Measurements from ENCODE around the gene PARP16. TPM values are rescaled to one million over a fixed set of nuclear protein-coding genes. Genes with fewer than 3 reads are reported as not detected.

Gene PARP16
- polyA plus RNA-seq, 1 experiment = 5.2 TPM

DNA sequence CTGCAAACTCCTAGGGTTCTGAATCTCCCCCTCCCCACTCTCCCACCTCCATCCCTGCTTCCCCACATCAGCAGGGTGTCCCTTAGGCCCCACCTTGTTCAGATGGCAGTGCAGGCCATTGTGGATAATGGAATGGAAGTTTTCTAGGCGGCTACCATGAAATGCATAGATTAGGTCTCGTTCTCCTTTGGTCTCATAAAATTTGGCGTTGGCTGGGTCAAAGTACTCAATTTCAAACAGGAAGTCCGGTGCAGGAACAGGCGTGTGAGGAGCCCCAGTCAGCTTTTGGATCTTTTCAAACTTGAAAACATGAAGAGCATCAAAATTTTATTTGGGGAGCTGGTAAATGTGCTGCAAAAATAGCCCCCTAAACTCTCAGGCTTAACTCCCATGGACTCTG, 20.2 kb downstream of the PARP16 start:
- TF ChIP-seq, protein P1, sequence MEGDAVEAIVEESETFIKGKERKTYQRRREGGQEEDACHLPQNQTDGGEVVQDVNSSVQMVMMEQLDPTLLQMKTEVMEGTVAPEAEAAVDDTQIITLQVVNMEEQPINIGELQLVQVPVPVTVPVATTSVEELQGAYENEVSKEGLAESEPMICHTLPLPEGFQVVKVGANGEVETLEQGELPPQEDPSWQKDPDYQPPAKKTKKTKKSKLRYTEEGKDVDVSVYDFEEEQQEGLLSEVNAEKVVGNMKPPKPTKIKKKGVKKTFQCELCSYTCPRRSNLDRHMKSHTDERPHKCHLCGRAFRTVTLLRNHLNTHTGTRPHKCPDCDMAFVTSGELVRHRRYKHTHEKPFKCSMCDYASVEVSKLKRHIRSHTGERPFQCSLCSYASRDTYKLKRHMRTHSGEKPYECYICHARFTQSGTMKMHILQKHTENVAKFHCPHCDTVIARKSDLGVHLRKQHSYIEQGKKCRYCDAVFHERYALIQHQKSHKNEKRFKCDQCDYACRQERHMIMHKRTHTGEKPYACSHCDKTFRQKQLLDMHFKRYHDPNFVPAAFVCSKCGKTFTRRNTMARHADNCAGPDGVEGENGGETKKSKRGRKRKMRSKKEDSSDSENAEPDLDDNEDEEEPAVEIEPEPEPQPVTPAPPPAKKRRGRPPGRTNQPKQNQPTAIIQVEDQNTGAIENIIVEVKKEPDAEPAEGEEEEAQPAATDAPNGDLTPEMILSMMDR (IDR thresholded peaks at IDR 0.05; ENCODE audit: insufficient read depth, low read depth, low read length) = no peak
- H3K4me3 ChIP-seq (ENCODE audit: low read depth, low read length) = no peak overlapping the region
- POLR2A ChIA-PET = no interaction called here
- peaks cover 3% of the 10 kb centered on the region for H3K36me3 ChIP-seq (ENCODE audit: control insufficient read depth, insufficient read depth, low read length)
- H3K27me3 ChIP-seq (ENCODE audit: control insufficient read depth, insufficient read depth, low read length) = no peaks in the 10 kb centered on the region
- CTCF ChIA-PET = interaction anchor here (1.3 kb wide), 1 partner anchor 10 kb away, joined by 4 read pairs; no protein-coding TSS in a partner anchor
- no peak for DNase-seq (ENCODE audit: low read depth)

DNA sequence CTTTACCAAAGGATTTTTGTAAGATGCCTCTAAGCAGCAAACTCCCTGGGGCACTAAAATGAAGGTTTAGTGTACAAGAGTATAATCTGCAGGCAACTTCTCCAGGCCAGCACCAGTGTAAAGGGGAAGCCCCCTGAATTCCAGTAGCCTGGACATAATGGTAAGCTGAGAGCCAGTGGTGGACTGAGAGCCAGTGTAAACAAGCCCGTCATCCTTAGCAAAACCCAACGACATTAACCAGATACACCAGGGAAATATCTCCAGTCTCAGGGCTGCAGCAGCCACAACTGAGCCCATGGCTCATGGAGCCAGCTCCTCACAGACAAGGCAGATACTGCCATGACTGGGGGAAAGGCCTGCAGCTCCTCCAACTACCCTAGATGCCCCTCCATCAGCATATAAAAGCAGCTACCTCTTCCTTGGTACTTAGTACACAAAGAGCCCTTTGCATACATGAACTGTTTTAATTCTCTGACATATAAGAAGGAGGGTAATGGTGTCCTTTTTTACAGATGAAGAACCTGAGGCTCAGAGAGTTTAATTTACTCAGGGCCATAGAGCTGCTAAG, 21.7 kb downstream of the PARP16 start:
- TF ChIP-seq, protein P1 (IDR thresholded peaks at IDR 0.05; ENCODE audit: insufficient read depth, low read depth, low read length) = no peak
- peaks cover 8% of the 10 kb centered on the region for H3K36me3 ChIP-seq (ENCODE audit: control insufficient read depth, insufficient read depth, low read length)
- POLR2A ChIA-PET = no interaction called here
- H3K4me3 ChIP-seq (ENCODE audit: low read depth, low read length) = no peak overlapping the region
- DNase-seq (ENCODE audit: low read depth) = no peak
- CTCF ChIA-PET = interaction anchor here (0.9 to 1.3 kb wide), 3 partner anchors 10 to 136 kb away, joined by 3 to 5 read pairs (median 4); no protein-coding TSS in a partner anchor
- H3K27me3 ChIP-seq (ENCODE audit: control insufficient read depth, insufficient read depth, low read length) = no peaks in the 10 kb centered on the region

DNA sequence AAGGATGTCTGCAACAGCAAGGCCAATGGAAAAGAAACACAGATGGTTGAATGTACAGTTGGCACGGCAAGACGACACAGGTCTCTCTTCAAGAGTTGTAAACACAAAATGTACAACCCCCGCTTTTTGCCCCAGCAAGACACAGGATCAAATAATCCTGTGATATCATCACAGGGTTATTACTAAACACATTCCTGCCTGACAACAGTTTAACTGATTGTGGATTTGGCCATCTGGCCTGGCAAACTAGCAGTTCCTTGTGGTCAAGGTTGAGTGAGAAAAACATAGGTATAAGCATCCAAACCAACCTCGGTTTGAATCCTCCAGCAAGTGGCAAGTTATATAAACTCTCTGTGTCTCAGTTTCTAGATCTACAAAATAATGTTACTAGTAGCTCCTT, 23.4 kb downstream of the PARP16 start:
- Histone ChIP-seq H3K36me3 (ENCODE audit: control insufficient read depth, insufficient read depth, low read length) (peaks cover 8% of the 10 kb centered on the region), H3K27me3 (ENCODE audit: control insufficient read depth, insufficient read depth, low read length) (no peaks in the 10 kb centered on the region), H3K4me3 (ENCODE audit: low read depth, low read length) (no peak overlapping the region)
- TF ChIP-seq, protein P1 (IDR thresholded peaks at IDR 0.05; ENCODE audit: insufficient read depth, low read depth, low read length) = no peak
- DNase-seq (ENCODE audit: low read depth) = no peak
- ChIA-PET POLR2A (no interaction called here), CTCF (no interaction called here)

DNA sequence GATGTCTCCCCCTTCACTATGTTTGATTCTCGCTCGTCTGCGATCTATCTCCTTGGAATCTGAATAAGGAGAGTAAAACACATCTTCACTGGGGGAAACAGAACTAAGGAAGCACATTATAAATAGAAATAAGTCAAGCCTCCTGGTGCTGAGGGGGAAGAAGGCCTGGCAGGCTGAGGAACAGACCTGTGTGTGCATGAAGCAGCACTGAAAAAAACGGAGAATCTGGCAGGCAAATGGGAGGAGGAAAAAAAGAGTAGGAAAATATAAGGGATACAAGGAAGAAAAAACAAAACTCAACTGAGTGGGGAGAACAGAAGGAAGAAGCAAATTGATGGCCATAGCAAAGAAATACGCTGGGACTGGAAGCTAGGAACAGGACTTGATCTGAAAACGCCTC, 25.7 kb downstream of the PARP16 start:
- peaks cover 8% of the 10 kb centered on the region for H3K36me3 ChIP-seq (ENCODE audit: control insufficient read depth, insufficient read depth, low read length)
- ChIA-PET CTCF (interaction anchor here (2.7 to 6.2 kb wide), 2 partner anchors 11 to 18 kb away, joined by 5 to 41 read pairs; no protein-coding TSS in a partner anchor), POLR2A (no interaction called here)
- DNase-seq (ENCODE audit: low read depth) = no peak
- no peaks in the 10 kb centered on the region for H3K27me3 ChIP-seq (ENCODE audit: control insufficient read depth, insufficient read depth, low read length)
- H3K4me3 ChIP-seq (ENCODE audit: low read depth, low read length) = no peak overlapping the region
- TF ChIP-seq, protein P1 (IDR thresholded peaks at IDR 0.05; ENCODE audit: insufficient read depth, low read depth, low read length) = no peak

DNA sequence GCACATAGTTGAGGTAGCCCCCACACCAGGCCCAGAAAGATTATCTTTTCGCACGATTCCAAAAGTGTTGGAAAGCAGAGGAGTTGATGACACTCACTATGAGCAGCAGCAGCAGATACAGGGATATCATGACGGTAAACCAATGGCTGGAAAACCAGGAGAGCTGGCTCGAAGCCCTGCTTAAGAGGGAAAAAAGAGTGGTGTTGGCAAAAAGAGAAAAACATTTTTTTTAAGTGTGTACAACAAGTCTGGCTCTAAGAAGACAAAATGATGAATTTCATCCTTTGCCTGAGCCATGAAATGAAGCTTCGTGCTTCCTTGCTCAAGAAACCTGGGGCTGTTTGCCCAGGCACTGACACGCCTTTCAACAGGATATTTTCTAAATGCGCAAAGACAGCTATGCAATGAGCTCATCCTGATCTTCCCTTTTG, 27.3 kb downstream of the PARP16 start:
- TF ChIP-seq, protein P1 (IDR thresholded peaks at IDR 0.05; ENCODE audit: insufficient read depth, low read depth, low read length) = no peak
- no peak for DNase-seq (ENCODE audit: low read depth)
- CTCF ChIA-PET = interaction anchor here (0.7 to 6.2 kb wide), 3 partner anchors 11 to 20 kb away, joined by 3 to 41 read pairs (median 5); no protein-coding TSS in a partner anchor

More for the DNA sequence above, 27.3 kb downstream of the PARP16 start:
- Histone ChIP-seq H3K27me3 (ENCODE audit: control insufficient read depth, insufficient read depth, low read length) (no peaks in the 10 kb centered on the region), H3K36me3 (ENCODE audit: control insufficient read depth, insufficient read depth, low read length) (peaks cover 8% of the 10 kb centered on the region), H3K4me3 (ENCODE audit: low read depth, low read length) (no peak overlapping the region)
- POLR2A ChIA-PET = no interaction called here
